Right kidney (tissue), 1 donor: ENCODE measurements around the gene PREX1.
"Not testable (repeated sequence)": the region's sequence is repeated elsewhere in the genome, so short reads cannot be mapped to it uniquely, and the experiment has no call there.

Experiments used
- DNase-seq: peaks from one replicate; pipeline ENCODE4 v3.0.0-alpha.2; 2016

PREX1 gene

GRCh38 chr20:48825566-48825920, 2.3 kb downstream of the PREX1 start:
- no peak for DNase-seq

- DNase-seq, result no peak
Measured at GRCh38 chr20:48824830-48825565, 2.8 kb downstream of the PREX1 start.

GRCh38 chr20:48823960-48824498, 3.8 kb downstream of the PREX1 start:
- DNase-seq, result no peak

GRCh38 chr20:48823476-48823875, 4.3 kb downstream of the PREX1 start:
- no peak for DNase-seq

GRCh38 chr20:48822879-48823385, 4.9 kb downstream of the PREX1 start:
- DNase-seq, result no peak

GRCh38 chr20:48822178-48822577, 5.6 kb downstream of the PREX1 start:
- DNase-seq, result no peak

GRCh38 chr20:48821261-48821920, 6.4 kb downstream of the PREX1 start:
- no peak for DNase-seq

- DNase-seq, result no peak
Measured at GRCh38 chr20:48820649-48820973, 7.2 kb downstream of the PREX1 start.

- no peak for DNase-seq
Measured at GRCh38 chr20:48819821-48820648, 7.8 kb downstream of the PREX1 start.

GRCh38 chr20:48819089-48819488, 8.7 kb downstream of the PREX1 start:
- no peak for DNase-seq

- no peak for DNase-seq
Measured at GRCh38 chr20:48818481-48818987, 9.3 kb downstream of the PREX1 start.

- DNase-seq, result no peak
Measured at GRCh38 chr20:48818031-48818370, 9.8 kb downstream of the PREX1 start.

- no peak for DNase-seq
Measured at GRCh38 chr20:48817367-48818030, 10.3 kb downstream of the PREX1 start.

GRCh38 chr20:48816282-48817205, 11.3 kb downstream of the PREX1 start:
- DNase-seq, result no peak

GRCh38 chr20:48815537-48815936, 12.3 kb downstream of the PREX1 start:
- DNase-seq, result no peak

- no peak for DNase-seq
Measured at GRCh38 chr20:48814633-48815032, 13.2 kb downstream of the PREX1 start.

GRCh38 chr20:48813930-48814546, 13.8 kb downstream of the PREX1 start:
- DNase-seq, result no peak

- DNase-seq, result no peak
Measured at GRCh38 chr20:48813446-48813747, 14.4 kb downstream of the PREX1 start.

GRCh38 chr20:48812600-48813445, 15.0 kb downstream of the PREX1 start:
- no peak for DNase-seq

- DNase-seq, result not testable (repeated sequence)
Measured at GRCh38 chr20:48812114-48812513, 15.7 kb downstream of the PREX1 start.
